ENCODE results near the gene MYLK2.

The MYLK2 gene

GRCh38 chr20:31853481-31853880 is 34.3 kb downstream of the MYLK2 start:
- no peak for DNase-seq (ENCODE audit: low spot score)

DNA sequence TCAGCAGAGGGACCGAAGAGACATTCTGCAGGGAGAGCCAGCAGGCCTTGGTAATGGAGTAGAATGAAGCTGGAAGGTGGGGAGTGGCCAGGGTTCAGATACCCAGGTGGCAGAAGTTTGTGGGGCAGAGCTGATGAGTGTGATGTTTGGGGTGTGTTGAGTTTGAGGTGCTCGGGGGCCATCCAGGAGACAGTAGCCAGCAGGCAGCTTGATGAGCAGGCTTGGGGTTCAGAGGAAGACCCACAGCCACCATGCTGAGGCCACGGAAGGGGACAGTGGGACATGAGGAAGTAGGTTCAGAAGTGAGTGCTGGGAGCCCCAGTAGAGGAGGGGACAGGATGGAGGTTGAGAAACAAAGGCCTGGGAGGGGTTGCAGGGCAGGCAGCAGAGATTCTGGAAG is 37.4 kb downstream of the MYLK2 start:
- DNase-seq (ENCODE audit: low spot score) = no peak

GRCh38 chr20:31857861-31858759 is 39.0 kb downstream of the MYLK2 start:
- DNase-seq (ENCODE audit: low spot score) = no peak

DNA sequence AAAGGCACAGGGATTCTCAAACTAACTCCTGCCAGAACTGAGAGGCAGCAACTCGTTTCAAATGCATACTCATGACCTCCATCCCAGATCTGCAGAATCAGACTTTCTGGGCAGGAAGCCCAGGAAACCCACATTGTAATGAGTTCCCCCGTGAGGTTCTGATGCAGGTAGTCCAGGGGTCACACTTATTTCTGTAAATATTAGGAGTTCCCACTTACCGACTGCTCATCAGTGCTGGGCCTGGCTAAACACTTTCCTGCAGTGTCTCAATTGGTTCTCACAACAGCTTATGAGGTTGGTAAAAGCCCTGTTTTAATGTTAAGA is 39.6 kb downstream of the MYLK2 start:
- DNase-seq (ENCODE audit: low spot score) = no peak

- no peak for DNase-seq (ENCODE audit: low spot score)
Measured at GRCh38 chr20:31859266-31859997, 40.3 kb downstream of the MYLK2 start.

DNA sequence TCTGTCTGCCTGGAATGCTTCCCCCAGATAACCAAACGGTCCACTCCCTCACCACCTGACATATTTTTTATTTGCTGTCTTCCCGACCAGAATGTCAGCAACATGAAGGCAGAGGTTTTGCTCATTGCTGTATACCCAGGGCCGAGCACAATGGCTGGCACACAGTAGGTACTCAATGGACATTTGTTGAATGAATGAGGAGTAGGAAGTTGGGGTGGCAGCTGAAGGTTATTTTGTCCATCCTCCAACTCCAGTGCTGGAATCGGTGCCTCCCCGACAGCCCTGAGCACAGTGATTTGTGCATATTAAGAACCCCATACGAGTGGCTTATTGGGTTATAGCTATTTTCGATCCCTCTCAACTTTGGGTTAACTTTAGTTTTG is 40.8 kb downstream of the MYLK2 start:
- DNase-seq (ENCODE audit: low spot score) = no peak

GRCh38 chr20:31860390-31861134 is 41.4 kb downstream of the MYLK2 start:
- DNase-seq (ENCODE audit: low spot score) = peak; percentile 82

DNA sequence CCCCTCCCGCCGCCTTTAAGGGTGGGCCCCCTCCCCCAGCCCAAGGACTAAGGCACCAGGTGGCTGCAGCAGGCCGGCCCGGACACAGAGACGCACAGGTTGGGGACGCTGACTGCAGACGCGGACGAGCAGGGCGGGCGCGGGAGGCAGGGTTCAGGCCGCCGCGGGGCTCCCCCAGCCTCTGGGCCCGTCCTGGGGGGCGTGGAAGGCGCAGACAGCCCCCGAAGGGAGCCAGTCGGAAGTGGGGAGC is 41.9 kb downstream of the MYLK2 start:
- DNase-seq (ENCODE audit: low spot score) = no peak

DNA sequence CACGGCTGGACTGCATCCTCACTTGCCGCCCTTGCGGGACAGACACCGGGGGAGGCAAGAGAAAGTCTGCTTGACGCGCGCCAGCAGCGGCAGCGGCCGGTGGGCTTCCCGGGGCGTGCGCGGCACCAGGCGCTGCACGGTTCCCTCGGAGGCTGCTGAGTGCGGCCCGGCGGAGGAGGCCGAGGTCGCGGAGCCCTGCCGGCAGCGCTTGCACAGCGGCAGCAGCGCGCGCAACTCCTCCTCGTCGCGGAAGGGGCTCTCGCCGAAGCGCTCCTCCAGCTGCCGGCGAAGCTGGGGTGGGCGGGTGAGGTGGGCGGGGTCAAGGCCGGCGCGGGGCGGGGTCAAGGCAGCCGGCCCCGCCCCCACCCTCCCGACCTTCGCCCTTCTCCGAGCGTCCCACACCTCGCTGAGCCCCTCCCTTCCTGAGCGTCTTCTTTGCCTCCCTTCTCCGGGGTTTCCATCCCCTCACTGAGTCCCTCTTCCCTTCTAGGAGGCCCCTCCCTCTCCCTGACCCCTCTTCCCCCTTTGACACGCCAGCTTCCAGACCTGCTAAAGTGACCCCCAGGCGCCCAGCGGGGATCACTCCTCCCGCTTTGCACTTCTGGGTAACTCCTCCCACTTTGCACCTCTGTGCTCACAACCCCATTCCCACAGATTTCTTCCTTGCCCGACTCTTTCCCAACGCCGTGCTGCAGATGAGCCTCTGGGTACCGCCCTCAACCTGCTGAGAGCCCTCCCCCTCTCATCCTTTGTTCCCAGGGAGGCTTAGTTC is 42.4 kb downstream of the MYLK2 start:
- peak; percentile 93 for DNase-seq (ENCODE audit: low spot score)

- no peak for DNase-seq (ENCODE audit: low spot score)
Measured at GRCh38 chr20:31862157-31862470, 43.0 kb downstream of the MYLK2 start.

GRCh38 chr20:31862506-31862905 is 43.4 kb downstream of the MYLK2 start:
- no peak for DNase-seq (ENCODE audit: low spot score)

- DNase-seq (ENCODE audit: low spot score) = no peak
Measured at GRCh38 chr20:31863296-31864085, 44.3 kb downstream of the MYLK2 start.

- DNase-seq (ENCODE audit: low spot score) = peak; percentile 39
Measured at GRCh38 chr20:31864521-31865400, 45.6 kb downstream of the MYLK2 start.

DNA sequence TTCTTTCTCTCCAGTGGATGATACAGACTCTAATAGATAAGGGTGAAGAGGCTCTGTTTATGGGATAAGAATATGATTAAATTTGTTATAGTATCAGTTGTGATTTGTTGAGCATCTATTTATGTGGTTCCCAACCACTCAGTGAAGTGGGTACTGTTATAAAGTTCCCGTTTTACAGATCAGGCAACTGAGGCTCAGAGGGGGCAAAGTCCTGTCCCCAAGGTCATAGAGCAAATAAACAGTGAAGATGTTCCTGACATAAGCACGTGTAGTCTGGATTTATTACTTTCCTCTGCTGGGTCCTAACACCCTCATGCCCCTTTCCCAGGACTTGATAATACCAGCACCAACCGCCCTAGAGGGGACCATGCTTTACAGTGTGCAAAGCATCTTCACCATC is 47.1 kb downstream of the MYLK2 start:
- DNase-seq (ENCODE audit: low spot score) = no peak

DNA sequence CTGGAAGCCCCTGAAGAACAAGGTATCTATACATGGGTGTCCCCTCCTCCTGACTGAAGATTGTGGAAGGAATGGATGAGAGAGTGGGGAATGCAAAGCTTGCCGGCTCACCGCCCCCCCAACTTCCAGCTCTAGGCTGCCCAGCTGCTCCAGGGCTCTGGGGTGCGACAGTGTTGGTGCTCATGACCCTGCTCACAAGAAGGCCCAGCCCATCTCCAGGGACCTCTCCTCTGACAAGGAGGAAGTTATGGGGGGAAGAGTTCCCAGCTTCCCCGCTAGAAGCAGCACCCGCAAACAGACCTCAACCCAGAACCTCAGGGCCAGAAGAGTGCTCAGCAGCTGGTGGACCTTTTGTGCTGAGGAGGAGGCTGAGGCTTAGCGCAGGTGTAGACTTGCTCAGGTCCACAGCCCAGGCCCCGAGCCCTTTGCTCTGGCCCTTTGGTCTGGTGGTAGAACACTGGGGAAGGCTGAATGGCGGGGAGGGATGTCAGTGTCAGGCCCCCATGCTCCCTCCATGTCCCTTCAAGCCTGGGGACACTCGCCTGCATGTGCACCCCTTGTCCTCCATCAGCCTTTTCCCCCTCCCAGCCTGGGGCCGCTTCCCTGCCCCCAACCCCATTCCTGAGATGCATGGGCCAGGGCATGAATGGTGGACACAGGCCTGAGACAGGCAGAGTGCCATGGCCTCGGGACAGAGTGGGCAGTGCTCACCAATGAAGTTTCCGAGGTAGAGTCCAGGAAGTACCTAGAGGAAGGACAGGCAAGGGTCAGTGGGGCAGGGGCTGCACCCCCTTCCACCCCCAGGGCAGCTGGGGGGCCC is 49.9 kb downstream of the MYLK2 start:
- DNase-seq (ENCODE audit: low spot score) = peak; percentile 43

- no peak for DNase-seq (ENCODE audit: low spot score)
Measured at GRCh38 chr20:31869673-31869941, 50.5 kb downstream of the MYLK2 start.

DNA sequence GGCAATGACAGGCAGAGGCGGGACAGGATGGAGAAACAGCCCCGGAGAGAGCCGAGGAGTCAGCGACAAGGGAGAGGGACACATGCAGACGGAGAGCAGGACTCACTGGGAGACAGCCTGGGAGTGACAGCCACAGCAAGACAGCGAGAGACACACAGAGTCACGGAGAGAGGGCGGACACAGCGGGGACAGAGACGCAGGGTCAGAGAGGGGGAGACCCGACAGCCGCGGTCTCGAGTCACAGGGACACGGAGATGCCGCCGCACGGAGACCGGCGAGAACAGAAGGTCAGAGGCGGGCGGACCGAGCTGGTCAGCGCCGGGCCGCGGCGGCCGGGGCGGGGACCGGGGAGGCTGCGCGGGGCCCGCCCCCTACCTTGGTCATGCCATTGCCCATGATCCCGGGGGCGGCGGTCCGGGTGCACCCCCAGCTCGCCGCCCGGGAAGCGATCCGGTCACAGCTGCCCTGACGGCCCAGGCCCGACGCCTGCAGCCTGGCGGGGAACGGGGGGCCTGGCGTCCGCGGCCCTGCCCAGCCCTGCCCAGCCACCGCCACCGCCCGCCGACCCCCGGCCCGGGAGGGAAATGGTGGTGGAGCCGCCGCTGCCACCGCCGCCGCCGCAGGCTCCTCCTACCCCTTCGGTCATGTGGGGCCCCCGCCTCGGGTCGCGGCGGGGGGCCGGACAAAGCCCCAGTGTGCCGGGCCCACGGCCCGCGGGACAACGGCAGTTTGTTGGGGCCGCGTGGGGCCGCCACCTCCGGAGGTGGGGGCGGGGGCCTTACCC is 51.0 kb downstream of the MYLK2 start, which contains the start of the genes DUSP15 and TTLL9:
DUSP15 (minus strand) TSS at position 586 of the 784 bp plus-strand sequence; CDS start at position 396, 190 bp downstream.
TTLL9 (plus strand) TSS at position 693 of the 784 bp plus-strand sequence. CDS start 493 bp downstream, outside the sequence.
- DNase-seq (ENCODE audit: low spot score) = peak; percentile 80

GRCh38 chr20:31870726-31871617 is 51.8 kb downstream of the MYLK2 start:
- peak; percentile 60 for DNase-seq (ENCODE audit: low spot score)
